ENCODE results near the gene OPA3. TPM values are rescaled to one million over a fixed set of nuclear protein-coding genes. Genes with fewer than 3 reads are reported as not detected.

Gene OPA3
- total RNA-seq, 1 experiment from 2014 or later = 15.2 TPM

DNA sequence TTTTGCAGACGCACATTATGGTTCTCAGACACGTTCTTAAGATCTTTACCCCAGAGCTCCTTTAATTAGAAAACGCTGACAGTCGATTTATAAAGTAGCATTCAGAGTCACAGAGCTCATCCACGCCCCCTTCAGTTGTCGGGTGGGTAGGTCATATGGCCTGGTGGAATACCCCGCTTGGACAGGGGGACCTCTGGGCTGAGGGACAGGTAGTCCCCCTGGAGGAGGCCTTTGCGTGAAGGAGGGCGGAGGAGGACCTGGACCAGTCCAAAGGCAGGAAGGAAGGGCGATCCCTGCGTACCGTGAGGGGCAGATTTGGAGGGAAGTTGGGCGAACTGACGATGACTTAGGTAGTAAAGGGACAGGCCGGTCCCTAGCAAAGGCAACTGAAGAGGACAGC is 56.9 kb downstream of the OPA3 start:
- no peak overlapping the region for H2AFZ ChIP-seq
- no peak for TF ChIP-seq EZH2 (IDR thresholded peaks at IDR 0.05; ENCODE audit: low read depth)
- TF ChIP-seq, protein P1, sequence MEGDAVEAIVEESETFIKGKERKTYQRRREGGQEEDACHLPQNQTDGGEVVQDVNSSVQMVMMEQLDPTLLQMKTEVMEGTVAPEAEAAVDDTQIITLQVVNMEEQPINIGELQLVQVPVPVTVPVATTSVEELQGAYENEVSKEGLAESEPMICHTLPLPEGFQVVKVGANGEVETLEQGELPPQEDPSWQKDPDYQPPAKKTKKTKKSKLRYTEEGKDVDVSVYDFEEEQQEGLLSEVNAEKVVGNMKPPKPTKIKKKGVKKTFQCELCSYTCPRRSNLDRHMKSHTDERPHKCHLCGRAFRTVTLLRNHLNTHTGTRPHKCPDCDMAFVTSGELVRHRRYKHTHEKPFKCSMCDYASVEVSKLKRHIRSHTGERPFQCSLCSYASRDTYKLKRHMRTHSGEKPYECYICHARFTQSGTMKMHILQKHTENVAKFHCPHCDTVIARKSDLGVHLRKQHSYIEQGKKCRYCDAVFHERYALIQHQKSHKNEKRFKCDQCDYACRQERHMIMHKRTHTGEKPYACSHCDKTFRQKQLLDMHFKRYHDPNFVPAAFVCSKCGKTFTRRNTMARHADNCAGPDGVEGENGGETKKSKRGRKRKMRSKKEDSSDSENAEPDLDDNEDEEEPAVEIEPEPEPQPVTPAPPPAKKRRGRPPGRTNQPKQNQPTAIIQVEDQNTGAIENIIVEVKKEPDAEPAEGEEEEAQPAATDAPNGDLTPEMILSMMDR (conservative IDR thresholded peaks at IDR 0.05) = peak; percentile 45; the same call in 1 of the 2 replicates
- no peaks in the 10 kb centered on the region for H4K20me1 ChIP-seq (ENCODE audit: insufficient read depth)
- intact Hi-C loops (cut with micrococcal nuclease; ENCODE audit: unreplicated experiment) = loop anchor here (1.0 to 5.0 kb wide), 4 partner anchors 35 to 165 kb away; partner anchors contain the start of genes OPA3, QPCTL and SNRPD2
- H3K36me3 ChIP-seq (ENCODE audit: low read depth) = peaks cover 16% of the 10 kb centered on the region; the same call in 1 of the 2 replicates
- no peaks in the 10 kb centered on the region for H3K79me2 ChIP-seq (ENCODE audit: low read depth)
- BruUV-seq (replicated peaks) = TSS peak; percentile 90
- peak overlapping the region; percentile 80; the same call in 1 of the 2 replicates for H3K4me3 ChIP-seq
- CTCF ChIA-PET = interaction anchor here (0.9 kb wide), 1 partner anchor 115 kb away, joined by 7 read pairs; no protein-coding TSS in a partner anchor
- H3K27ac ChIP-seq = peak overlapping the region; percentile 88
- peaks cover 61% of the 10 kb centered on the region for H3F3A ChIP-seq (ENCODE audit: insufficient read depth, low read depth)
- peaks cover 30% of the 10 kb centered on the region for H3K4me1 ChIP-seq (replicated peaks; ENCODE audit: insufficient read depth)
- no peaks in the 10 kb centered on the region for H3K27me3 ChIP-seq (ENCODE audit: insufficient read depth, low read depth)
- H3K9me2 ChIP-seq (ENCODE audit: insufficient read depth) = no peaks in the 10 kb centered on the region
- no peak for DNase-seq
- H3K9me3 ChIP-seq (ENCODE audit: insufficient read depth, low read depth) = peaks cover 13% of the 10 kb centered on the region
- H3K4me2 ChIP-seq = peak overlapping the region; percentile 97
- POLR2A ChIA-PET (ENCODE audit: unreplicated experiment) = interaction anchor here (0.6 kb wide), 1 partner anchor 49 kb away, joined by 4 read pairs; no protein-coding TSS in a partner anchor

DNA sequence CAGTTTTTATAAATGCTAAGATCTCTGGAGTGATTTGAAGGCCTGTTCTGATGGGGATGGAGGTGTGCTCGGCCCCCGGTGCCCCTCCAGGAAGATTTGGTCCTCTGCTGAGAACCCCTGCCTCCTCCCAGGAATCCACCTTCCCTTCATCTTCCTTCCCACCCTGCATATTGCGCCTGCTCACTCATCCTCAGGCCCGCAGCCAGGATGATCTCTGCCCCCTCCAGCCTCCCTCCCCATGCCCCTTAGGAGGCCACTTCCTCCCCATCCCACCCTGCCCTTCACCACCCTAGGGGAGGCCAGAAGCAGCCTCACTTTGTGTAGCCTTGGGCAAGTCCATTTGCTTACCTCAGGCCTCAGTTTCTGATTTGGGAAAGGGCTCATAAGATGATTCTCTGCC is 57.6 kb downstream of the OPA3 start:
- Histone ChIP-seq H4K20me1 (ENCODE audit: insufficient read depth) (no peaks in the 10 kb centered on the region), H3K4me2 (peak overlapping the region; percentile 97; the same call in 1 of the 2 replicates), H3F3A (ENCODE audit: insufficient read depth, low read depth) (peaks cover 68% of the 10 kb centered on the region), H3K4me3 (no peak overlapping the region), H3K27ac (peak overlapping the region; percentile 88), H3K36me3 (ENCODE audit: low read depth) (peaks cover 16% of the 10 kb centered on the region; the same call in 1 of the 2 replicates), H3K27me3 (ENCODE audit: insufficient read depth, low read depth) (no peaks in the 10 kb centered on the region), H3K4me1 (replicated peaks; ENCODE audit: insufficient read depth) (peaks cover 32% of the 10 kb centered on the region), H3K9me2 (ENCODE audit: insufficient read depth) (no peaks in the 10 kb centered on the region), H3K9me3 (ENCODE audit: insufficient read depth, low read depth) (peaks cover 9% of the 10 kb centered on the region; the same call in 1 of the 2 replicates), H2AFZ (no peak overlapping the region), H3K79me2 (ENCODE audit: low read depth) (no peaks in the 10 kb centered on the region)
- CTCF ChIA-PET = interaction anchor here (0.9 kb wide), 1 partner anchor 115 kb away, joined by 7 read pairs; no protein-coding TSS in a partner anchor
- TF ChIP-seq EZH2 (IDR thresholded peaks at IDR 0.05; ENCODE audit: low read depth) = no peak
- TF ChIP-seq, protein P1 (conservative IDR thresholded peaks at IDR 0.05) = no peak
- DNase-seq = no peak
- POLR2A ChIA-PET (ENCODE audit: unreplicated experiment) = no interaction called here
- intact Hi-C loops (cut with micrococcal nuclease; ENCODE audit: unreplicated experiment) = loop anchor here (5.0 kb wide), 2 partner anchors 55 to 165 kb away; partner anchors contain the start of genes OPA3, QPCTL and SNRPD2
- BruUV-seq (replicated peaks) = no TSS peak

DNA sequence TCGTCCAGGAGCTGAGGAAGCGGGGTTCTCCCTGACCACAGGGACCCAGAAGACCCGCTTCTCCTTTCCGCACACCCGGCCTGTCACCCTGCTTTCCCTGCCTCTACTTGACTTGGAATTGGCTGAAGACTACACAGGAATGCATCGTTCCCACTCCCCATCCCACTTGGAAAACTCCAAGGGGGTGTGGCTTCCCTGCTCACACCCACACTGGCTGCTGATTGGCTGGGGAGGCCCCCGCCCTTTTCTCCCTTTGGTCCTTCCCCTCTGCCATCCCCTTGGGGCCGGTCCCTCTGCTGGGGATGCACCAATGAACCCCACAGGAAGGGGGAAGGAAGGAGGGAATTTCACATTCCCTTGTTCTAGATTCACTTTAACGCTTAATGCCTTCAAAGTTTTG is 58.5 kb downstream of the OPA3 start:
- Histone ChIP-seq H3K9me3 (ENCODE audit: insufficient read depth, low read depth) (peaks cover 2% of the 10 kb centered on the region; the same call in 1 of the 2 replicates), H4K20me1 (ENCODE audit: insufficient read depth) (no peaks in the 10 kb centered on the region), H3K27me3 (ENCODE audit: insufficient read depth, low read depth) (no peaks in the 10 kb centered on the region), H3K4me1 (replicated peaks; ENCODE audit: insufficient read depth) (peaks cover 36% of the 10 kb centered on the region), H3K4me3 (no peak overlapping the region), H3F3A (ENCODE audit: insufficient read depth, low read depth) (peaks cover 76% of the 10 kb centered on the region), H2AFZ (no peak overlapping the region), H3K36me3 (ENCODE audit: low read depth) (peaks cover 16% of the 10 kb centered on the region; the same call in 1 of the 2 replicates), H3K9me2 (ENCODE audit: insufficient read depth) (no peaks in the 10 kb centered on the region), H3K27ac (no peak overlapping the region), H3K4me2 (no peak overlapping the region), H3K79me2 (ENCODE audit: low read depth) (no peaks in the 10 kb centered on the region)
- TF ChIP-seq, protein P1 (conservative IDR thresholded peaks at IDR 0.05) = no peak
- no peak for TF ChIP-seq EZH2 (IDR thresholded peaks at IDR 0.05; ENCODE audit: low read depth)
- intact Hi-C loops (cut with micrococcal nuclease; ENCODE audit: unreplicated experiment) = loop anchor here (5.0 kb wide), 2 partner anchors 56 to 166 kb away; partner anchors contain the start of genes OPA3, QPCTL and SNRPD2
- peak; percentile 57 to 72 for DNase-seq
- ChIA-PET CTCF (interaction anchor here (0.6 kb wide), 2 partner anchors 78 to 113 kb away, joined by 3 to 12 read pairs; partner anchors contain the start of gene EML2), POLR2A (ENCODE audit: unreplicated experiment) (no interaction called here)
- BruUV-seq (replicated peaks) = TSS peak; percentile 11

Measured in PC-9 (cell line).